OCI-LY3 (cell line): ENCODE data around the gene PIWIL1.

Source experiments
- H2AFZ ChIP-seq: fragments of 200-600, 300-600 bp; shearing (Covaris generic); 2 replicates; pipeline ENCODE4 v1.6.0; 2014; ENCODE audit warnings: antibody characterized with exemption, low read depth, low read length
- H3K27ac ChIP-seq: fragments of 200-600, 300-600 bp; sonication (generic); 2 replicates; pipeline ENCODE4 v1.5.1; 2014; ENCODE audit warnings: mild to moderate bottlenecking, low read length, moderate library complexity, mixed read lengths
- H3K27me3 ChIP-seq: fragments of 200-600, 300-600 bp; sonication (generic); 2 replicates; pipeline ENCODE4 v1.6.1; 2014; ENCODE audit warnings: low read depth, low read length, mixed read lengths
- H3K36me3 ChIP-seq: fragments of 200-600, 300-600 bp; sonication (generic); replicated peaks from 2 replicates; pipeline ENCODE3; 2014; ENCODE audit warnings: low read depth, low read length, mixed read lengths
- H3K4me1 ChIP-seq: fragments of 300-600, 200-600 bp; sonication (generic); 2 replicates; pipeline ENCODE4 v1.6.1; 2014; ENCODE audit warnings: low read length, mixed read lengths
- H3K4me2 ChIP-seq: fragments of 200-600, 300-600 bp; sonication (generic); 2 replicates; pipeline ENCODE4 v1.6.1; 2014; ENCODE audit warnings: low read length, mixed read lengths
- H3K4me3 ChIP-seq: fragments of 300-600, 200-600 bp; sonication (generic); 2 replicates; pipeline ENCODE4 v1.5.1; 2014; ENCODE audit warnings: antibody characterized with exemption, mild to moderate bottlenecking, low read length, moderate library complexity
- H3K79me2 ChIP-seq: fragments of 300-600, 200-600 bp; shearing (Covaris generic); 2 replicates; pipeline ENCODE4 v1.6.1; 2014; ENCODE audit warnings: mild to moderate bottlenecking, low read length, mixed read lengths
- H3K9ac ChIP-seq: fragments of 300-600, 200-600 bp; shearing (Covaris generic); 2 replicates; pipeline ENCODE4 v1.6.0; 2014; ENCODE audit warnings: mild to moderate bottlenecking, low read length, moderate library complexity
- H3K9me3 ChIP-seq: fragments of 200-600, 300-600 bp; shearing (Covaris generic); 2 replicates; pipeline ENCODE4 v1.6.1; 2014; ENCODE audit warnings: low read length, mixed read lengths; ENCODE audit not compliant: insufficient read depth
- H4K20me1 ChIP-seq: fragments of 200-600, 300-600 bp; sonication (generic); 2 replicates; pipeline ENCODE4 v1.6.1; 2016; ENCODE audit warnings: low read length, mixed read lengths; ENCODE audit not compliant: insufficient read depth
- CTCF ChIP-seq: fragments of 200-600, 300-600 bp; sonication (generic); IDR thresholded peaks from 2 replicates; pipeline ENCODE4 v1.5.1; 2014; ENCODE audit warnings: antibody characterized with exemption, low read length, low read depth
- EZH2phosphoT487 ChIP-seq: fragments of 200-600 bp; shearing (Covaris generic); IDR thresholded peaks from 2 replicates; pipeline ENCODE4 v1.6.1; 2018; ENCODE audit warnings: antibody characterized with exemption, mixed run types, low read depth

PIWIL1 gene

DNA sequence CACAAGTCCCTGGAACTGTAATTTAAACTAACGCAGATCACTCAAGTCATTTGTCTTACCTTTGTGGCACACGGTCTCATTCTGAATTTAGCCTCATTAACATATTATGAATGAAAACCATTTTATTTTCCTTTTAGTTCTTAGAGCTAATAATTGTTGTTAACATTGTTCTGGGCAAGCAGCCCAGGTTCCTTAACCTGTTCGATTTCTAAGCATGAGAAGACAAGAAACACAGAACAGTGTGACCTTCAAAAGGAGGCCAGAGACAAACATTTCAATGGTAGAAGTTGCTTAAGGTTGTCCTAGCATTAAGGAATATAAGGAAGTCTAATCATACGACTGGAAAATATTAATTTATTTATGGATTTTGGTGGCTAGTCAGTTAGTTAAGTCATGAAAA is 35.2 kb downstream of the PIWIL1 start:
- H3K9ac ChIP-seq = no peak overlapping the region
- no peak overlapping the region for H2AFZ ChIP-seq
- no peaks in the 10 kb centered on the region for H3K9me3 ChIP-seq
- H3K27me3 ChIP-seq = no peaks in the 10 kb centered on the region
- TF ChIP-seq CTCF (no peak), EZH2phosphoT487 (no peak)
- no peak overlapping the region for H3K4me3 ChIP-seq
- no peaks in the 10 kb centered on the region for H4K20me1 ChIP-seq
- no peak overlapping the region for H3K27ac ChIP-seq
- no peaks in the 10 kb centered on the region for H3K36me3 ChIP-seq
- H3K4me2 ChIP-seq = no peak overlapping the region
- H3K79me2 ChIP-seq = no peaks in the 10 kb centered on the region
- H3K4me1 ChIP-seq = no peaks in the 10 kb centered on the region

GRCh38 chr12:130374083-130374482 is 36.4 kb downstream of the PIWIL1 start:
- Histone ChIP-seq H3K9me3 (no peaks in the 10 kb centered on the region), H3K4me1 (no peaks in the 10 kb centered on the region), H3K36me3 (no peaks in the 10 kb centered on the region), H3K4me3 (no peak overlapping the region), H4K20me1 (no peaks in the 10 kb centered on the region), H3K79me2 (no peaks in the 10 kb centered on the region), H3K9ac (no peak overlapping the region), H3K27me3 (no peaks in the 10 kb centered on the region), H2AFZ (no peak overlapping the region), H3K27ac (no peak overlapping the region), H3K4me2 (no peak overlapping the region)
- TF ChIP-seq EZH2phosphoT487 (no peak), CTCF (no peak)

DNA sequence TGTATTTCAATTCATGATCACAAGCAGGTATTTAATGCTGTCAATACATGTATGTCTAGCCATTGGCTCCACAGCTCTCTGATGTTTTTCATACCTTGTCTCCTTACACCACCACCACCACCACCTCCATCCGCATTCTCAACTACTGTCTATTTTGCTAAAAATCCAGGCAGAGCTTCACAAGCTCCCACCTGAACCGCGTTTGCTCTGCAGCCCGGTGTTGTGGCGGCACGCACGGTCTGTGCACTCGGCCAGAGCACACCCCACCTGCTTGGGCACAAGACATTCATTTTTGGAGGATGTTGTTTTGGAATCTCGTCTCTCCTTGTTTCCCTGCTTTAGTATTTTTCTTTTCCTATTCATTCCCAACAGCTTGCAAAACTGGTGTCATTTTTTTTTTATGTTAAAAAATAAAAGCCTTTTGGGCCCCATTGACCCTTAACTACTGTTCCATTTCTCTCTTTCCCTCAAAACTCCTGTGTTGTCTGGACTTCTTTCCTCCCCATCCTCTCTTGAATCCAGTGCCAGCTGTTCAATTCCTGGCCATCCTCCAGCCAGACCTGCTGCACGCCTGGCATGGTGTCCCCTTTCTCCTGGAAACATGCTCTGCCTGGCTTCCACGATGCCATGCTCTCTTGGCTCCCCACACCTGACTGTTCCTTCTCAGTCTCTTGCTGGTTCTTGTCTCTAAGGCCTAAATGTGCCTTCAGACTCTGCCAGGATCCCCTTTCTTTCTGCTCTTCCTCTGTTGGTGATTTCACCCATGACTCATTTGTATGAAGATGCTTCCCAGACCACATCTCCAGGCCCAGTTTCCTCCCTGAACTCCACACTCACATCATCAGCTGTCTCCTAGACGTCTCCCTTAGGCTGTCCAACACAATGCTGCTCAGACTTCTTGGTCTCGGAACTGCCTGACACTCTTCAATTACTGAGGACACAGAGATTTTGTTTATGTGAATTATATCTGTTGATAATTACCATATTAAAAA is 37.9 kb downstream of the PIWIL1 start:
- Histone ChIP-seq H2AFZ (no peak overlapping the region), H3K79me2 (no peaks in the 10 kb centered on the region), H4K20me1 (no peaks in the 10 kb centered on the region), H3K27me3 (no peaks in the 10 kb centered on the region), H3K4me1 (no peaks in the 10 kb centered on the region), H3K27ac (no peak overlapping the region), H3K9me3 (no peaks in the 10 kb centered on the region), H3K36me3 (no peaks in the 10 kb centered on the region), H3K4me3 (no peak overlapping the region), H3K4me2 (no peak overlapping the region), H3K9ac (no peak overlapping the region)
- TF ChIP-seq CTCF = no peak
- no peak for TF ChIP-seq EZH2phosphoT487

DNA sequence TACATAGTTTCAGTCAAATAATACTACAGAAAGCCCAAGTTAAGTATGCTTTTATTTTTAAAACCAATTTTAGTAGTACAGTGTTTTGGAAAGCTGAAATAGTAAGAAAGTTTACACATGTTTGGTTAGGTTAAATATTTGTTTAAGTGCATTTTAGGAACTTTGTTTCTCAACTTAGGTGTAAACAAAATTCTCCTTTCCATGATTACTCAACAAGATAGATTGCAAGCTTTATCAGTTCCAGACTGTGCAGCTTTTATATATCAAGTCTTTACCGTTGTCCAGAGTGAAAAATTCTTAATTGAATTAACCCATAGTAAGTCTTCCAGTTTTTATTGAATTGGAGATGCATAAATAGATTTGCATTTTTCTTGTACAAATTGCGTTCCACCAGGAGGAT is 45.1 kb downstream of the PIWIL1 start:
- no peak overlapping the region for H3K4me2 ChIP-seq
- H3K9ac ChIP-seq = no peak overlapping the region
- H3K27ac ChIP-seq = no peak overlapping the region
- H3K9me3 ChIP-seq = no peaks in the 10 kb centered on the region
- H2AFZ ChIP-seq = no peak overlapping the region
- H3K27me3 ChIP-seq = no peaks in the 10 kb centered on the region
- no peaks in the 10 kb centered on the region for H3K36me3 ChIP-seq
- no peak overlapping the region for H3K4me3 ChIP-seq
- no peaks in the 10 kb centered on the region for H4K20me1 ChIP-seq
- H3K4me1 ChIP-seq = no peaks in the 10 kb centered on the region
- H3K79me2 ChIP-seq = no peaks in the 10 kb centered on the region
- no peak for TF ChIP-seq EZH2phosphoT487
- TF ChIP-seq CTCF = no peak
